Subcutaneous adipose tissue (tissue), 4 donors: ENCODE results near the gene AP3B1. TPM values are rescaled to one million over a fixed set of nuclear protein-coding genes. Genes with fewer than 3 reads are reported as not detected.

Source experiments
- CTCF ChIP-seq: fragments of 450-650 bp; IDR thresholded peaks from one replicate; pipeline ENCODE4 v1.5.1; 2016; ENCODE audit warnings: low read depth, mild to moderate bottlenecking, control low read depth, antibody characterized with exemption, moderate library complexity
- total RNA-seq, 4 donors: library from RNA; depleted of rRNA; stranded (reverse); fragments of >200 nt; gene quantifications; one replicate each; pipeline ENCODE4 v1.1.0, GENCODE V29; 2016

Gene AP3B1
- total RNA-seq, 4 donors from 2014 or later, result 44.6 to 71.4 (median 47.8) TPM

DNA sequence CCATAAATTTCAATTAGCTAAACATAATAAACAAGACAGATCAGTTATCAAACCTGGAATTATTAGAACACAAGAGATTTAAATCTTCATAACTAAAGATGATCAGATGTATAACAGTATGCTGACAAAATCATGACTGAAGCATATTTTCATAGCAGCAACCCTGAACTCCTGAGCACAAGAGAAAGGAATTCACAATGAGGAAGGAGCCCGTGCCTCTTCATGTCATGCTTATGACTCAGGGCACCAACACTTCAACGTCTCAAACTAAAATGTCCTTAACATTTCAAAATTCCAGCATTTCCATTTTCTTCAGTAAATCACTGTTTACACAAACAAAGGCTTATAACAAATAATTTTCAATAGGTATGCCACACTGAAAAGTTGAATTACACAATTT, 6.7 kb downstream of the AP3B1 start:
- no peak for TF ChIP-seq CTCF

DNA sequence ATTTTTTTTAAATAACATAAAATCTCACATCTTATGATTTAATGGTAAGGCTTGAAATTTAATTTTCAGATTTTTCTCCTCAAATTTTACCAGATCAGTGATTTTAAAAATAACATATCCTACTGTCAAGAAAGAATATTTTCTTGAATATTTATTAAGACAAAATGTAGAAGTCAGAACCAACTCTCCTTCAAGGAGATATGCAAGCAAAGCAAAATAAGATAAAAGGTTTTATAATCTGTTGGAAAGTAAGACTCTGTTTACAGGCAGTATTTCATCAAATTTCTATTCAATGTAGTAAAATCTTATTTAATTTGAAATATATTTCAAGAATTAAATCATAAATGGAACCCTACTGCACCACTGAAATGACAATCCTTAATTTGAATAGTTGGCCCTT, 7.3 kb downstream of the AP3B1 start:
- TF ChIP-seq CTCF, result no peak

- TF ChIP-seq CTCF, result no peak
Measured at GRCh38 chr5:78286290-78286689, 8.2 kb downstream of the AP3B1 start.

DNA sequence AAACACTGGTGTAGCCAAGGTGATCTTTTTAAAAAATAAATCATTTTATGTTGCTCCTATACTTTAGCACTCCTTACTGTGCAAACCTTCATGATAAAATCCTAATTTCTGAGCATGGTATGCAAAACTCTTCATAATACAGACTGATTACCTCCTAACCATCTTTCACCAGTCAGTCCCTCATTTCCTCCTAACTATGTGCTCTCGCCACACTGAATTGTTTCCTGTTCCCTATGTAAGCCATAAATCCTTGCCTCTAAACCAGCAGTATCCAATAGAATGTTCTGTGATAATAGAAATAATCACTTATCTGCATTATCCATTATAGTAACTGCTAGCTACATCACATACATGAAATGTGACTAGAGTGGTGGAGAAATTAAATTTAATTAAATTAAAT, 10.7 kb downstream of the AP3B1 start:
- TF ChIP-seq CTCF, result no peak

DNA sequence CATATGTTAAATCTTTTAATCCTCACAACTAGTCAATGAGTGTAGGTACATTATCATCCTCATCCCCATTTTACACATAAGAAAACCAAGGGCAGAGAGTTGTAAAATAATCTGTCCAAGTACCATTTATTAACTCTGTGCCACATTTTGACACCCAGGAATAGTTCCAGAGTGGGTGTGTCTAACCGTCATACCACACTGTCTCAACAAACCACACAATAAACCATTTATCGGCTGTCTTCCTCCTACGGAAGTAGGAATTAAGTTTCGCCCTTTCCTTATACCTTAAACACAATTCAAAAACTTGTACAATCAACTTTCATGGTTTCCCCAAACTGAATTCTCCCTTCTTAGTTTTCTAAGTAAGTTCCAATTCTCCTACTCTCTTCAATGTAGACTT, 11.4 kb downstream of the AP3B1 start:
- no peak for TF ChIP-seq CTCF

- TF ChIP-seq CTCF, result no peak
Measured at GRCh38 chr5:78280261-78280660, 14.2 kb downstream of the AP3B1 start.

DNA sequence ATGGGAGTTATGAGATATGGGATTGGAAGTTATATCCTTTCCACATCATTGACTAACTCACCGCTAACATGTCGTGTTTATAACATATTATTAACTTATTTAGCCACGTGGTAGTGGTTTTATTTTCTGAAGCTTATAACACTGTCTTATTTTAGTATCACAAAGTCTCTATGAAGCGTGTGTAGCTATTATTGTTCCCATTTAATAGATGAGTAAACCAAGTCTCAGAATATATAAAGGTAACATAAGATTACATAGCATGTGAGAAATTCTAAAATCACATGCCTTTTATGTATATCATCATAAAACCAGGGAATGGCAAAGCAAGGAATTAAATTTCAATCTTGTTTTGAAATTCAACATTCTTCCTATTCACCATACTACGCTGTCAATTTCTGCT, 15.3 kb downstream of the AP3B1 start:
- no peak for TF ChIP-seq CTCF

- no peak for TF ChIP-seq CTCF
Measured at GRCh38 chr5:78277715-78278114, 16.8 kb downstream of the AP3B1 start.
